ENCODE data around the gene SKAP2.

DNA sequence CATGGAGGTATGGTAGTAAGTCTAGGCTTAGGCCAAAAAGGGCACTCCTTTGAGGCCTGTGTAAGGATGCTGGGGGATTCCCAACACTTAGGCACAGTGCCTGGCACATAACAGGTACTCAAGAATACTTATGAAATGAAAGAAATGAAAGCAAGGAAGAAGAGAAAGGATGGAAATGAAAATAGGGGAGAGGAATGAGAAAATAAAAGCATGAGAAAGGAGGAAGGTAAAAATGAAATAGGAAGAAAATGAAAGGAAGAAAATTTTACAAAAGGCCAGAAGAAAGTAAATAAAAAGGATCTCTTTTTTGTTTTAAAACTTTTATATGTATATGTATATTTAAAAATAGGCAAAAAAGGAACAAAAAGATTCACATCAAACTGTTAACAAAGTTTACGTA lies 146.3 kb downstream of the SKAP2 start:
- TF ChIP-seq POLR2A (IDR thresholded peaks at IDR 0.05; ENCODE audit: low read length), result no peak
- TF ChIP-seq GATA1 (IDR thresholded peaks at IDR 0.05; ENCODE audit: low read depth, low read length), result no peak

Data from erythroblast (primary cell).